GM12892 (cell line): ENCODE results near the gene DTYMK.

Experiments
- POLR2A ChIP-seq: IDR thresholded peaks from 2 replicates; pipeline ENCODE4 v1.6.1; 2011; ENCODE audit warnings: low read depth, low read length, control low read depth
- POLR2AphosphoS5 ChIP-seq: IDR thresholded peaks from 2 replicates; pipeline ENCODE4 v1.6.1; 2011; ENCODE audit warnings: low read depth, low read length, control low read depth

GRCh38 chr2:241639385-241639784, 47.2 kb downstream of the DTYMK start:
- TF ChIP-seq POLR2A (no peak), POLR2AphosphoS5 (no peak)
